ENCODE data around the gene ARHGEF38.

ARHGEF38 gene

DNA sequence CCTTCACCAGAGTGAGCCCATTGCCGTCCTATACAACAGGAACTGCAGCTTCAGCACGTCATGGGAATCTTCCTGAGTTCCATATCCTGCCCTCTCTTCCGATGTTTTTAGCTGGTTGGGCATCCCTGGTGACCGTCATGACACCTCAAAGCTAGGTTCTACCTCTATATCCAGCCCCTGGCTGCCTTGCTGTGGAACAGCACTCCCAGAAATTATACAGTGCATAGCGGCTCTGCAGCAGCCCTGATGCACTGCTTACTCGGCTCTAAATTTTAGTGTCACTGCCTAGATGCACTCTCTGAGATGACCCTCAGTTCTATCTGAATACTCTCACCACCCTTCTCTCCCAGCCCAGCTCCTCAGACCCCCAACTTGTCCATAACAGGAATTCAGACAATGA, 44.3 kb downstream of the ARHGEF38 start:
- H3K79me2 ChIP-seq (ENCODE audit: control insufficient read depth, insufficient read depth, low read length, poor library complexity) = no peaks in the 10 kb centered on the region
- no peak overlapping the region for H3K23ac ChIP-seq (ENCODE audit: low read length)
- H3K9ac ChIP-seq (ENCODE audit: low read length) = no peak overlapping the region
- H2AK5ac ChIP-seq (ENCODE audit: low read length) = no peak overlapping the region
- no peaks in the 10 kb centered on the region for H3K27me3 ChIP-seq (ENCODE audit: insufficient read depth, low read length)
- no peaks in the 10 kb centered on the region for H3K79me1 ChIP-seq (ENCODE audit: low read length)
- H3K18ac ChIP-seq (ENCODE audit: low read length) = no peak overlapping the region
- no peaks in the 10 kb centered on the region for H3K9me3 ChIP-seq (ENCODE audit: insufficient read depth, low read depth, low read length)
- no peak overlapping the region for H4K12ac ChIP-seq (ENCODE audit: low read depth, low read length)
- no peaks in the 10 kb centered on the region for H3K4me1 ChIP-seq (ENCODE audit: control insufficient read depth in 1 of 2, insufficient read depth in 2 of 2, low read length in 2 of 2)
- H4K8ac ChIP-seq (ENCODE audit: low read depth, low read length) = no peak overlapping the region
- no peak overlapping the region for H3K4me3 ChIP-seq (ENCODE audit: low read depth, low read length)
- H3K14ac ChIP-seq (ENCODE audit: low read length) = no peak overlapping the region
- H3K36me3 ChIP-seq (ENCODE audit: control insufficient read depth in 1 of 2, insufficient read depth in 2 of 2, low read length in 2 of 2) = no peaks in the 10 kb centered on the region
- no peak overlapping the region for H3K4me2 ChIP-seq (ENCODE audit: low read length)
- no peak overlapping the region for H2BK12ac ChIP-seq (ENCODE audit: low read length)
- no CpG with 5 or more reads among the region's 6 CpGs for WGBS (ENCODE audit: extremely low coverage, insufficient coverage, insufficient read length)
- no peak overlapping the region for H4K91ac ChIP-seq (ENCODE audit: low read depth, low read length)
- no peak overlapping the region for H2BK5ac ChIP-seq (ENCODE audit: low read depth, low read length, poor library complexity)
- DNase-seq = no peak
- H3K4ac ChIP-seq (ENCODE audit: low read depth, low read length) = no peak overlapping the region
- no peak overlapping the region for H2AFZ ChIP-seq (ENCODE audit: insufficient read depth, low read length, poor library complexity)
- H3K27ac ChIP-seq (ENCODE audit: low read depth, low read length) = no peak overlapping the region
- H2BK120ac ChIP-seq (ENCODE audit: insufficient read depth, low read length, poor library complexity) = no peak overlapping the region

DNA sequence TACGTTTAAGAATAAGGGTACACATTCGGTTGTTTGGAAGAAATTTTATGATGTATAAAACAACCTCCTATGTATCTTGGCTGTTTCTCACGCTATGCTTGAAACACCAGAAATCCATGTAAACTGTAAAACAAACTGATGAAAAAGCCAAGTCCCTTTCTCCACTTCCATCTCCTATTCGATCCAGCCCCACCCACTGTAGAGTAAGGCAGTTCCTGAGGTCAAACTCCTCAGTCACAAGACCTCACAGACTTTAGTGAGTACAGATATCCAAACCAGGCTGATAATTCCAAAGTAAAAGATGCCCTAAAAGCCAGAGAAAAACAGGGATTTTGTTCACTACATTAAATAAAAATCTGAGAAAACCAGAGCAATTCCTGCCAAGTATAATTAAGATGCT, 45.6 kb downstream of the ARHGEF38 start:
- H3K14ac ChIP-seq (ENCODE audit: low read length) = no peak overlapping the region
- H3K9ac ChIP-seq (ENCODE audit: low read length) = no peak overlapping the region
- H3K79me1 ChIP-seq (ENCODE audit: low read length) = no peaks in the 10 kb centered on the region
- no peak overlapping the region for H2AFZ ChIP-seq (ENCODE audit: insufficient read depth, low read length, poor library complexity)
- H2AK5ac ChIP-seq (ENCODE audit: low read length) = no peak overlapping the region
- H3K79me2 ChIP-seq (ENCODE audit: control insufficient read depth, insufficient read depth, low read length, poor library complexity) = no peaks in the 10 kb centered on the region
- no peak overlapping the region for H2BK5ac ChIP-seq (ENCODE audit: low read depth, low read length, poor library complexity)
- H3K27me3 ChIP-seq (ENCODE audit: insufficient read depth, low read length) = no peaks in the 10 kb centered on the region
- no peak overlapping the region for H3K4ac ChIP-seq (ENCODE audit: low read depth, low read length)
- H3K4me1 ChIP-seq (ENCODE audit: control insufficient read depth in 1 of 2, insufficient read depth in 2 of 2, low read length in 2 of 2) = no peaks in the 10 kb centered on the region
- no peak for DNase-seq
- no peak overlapping the region for H4K8ac ChIP-seq (ENCODE audit: low read depth, low read length)
- H2BK12ac ChIP-seq (ENCODE audit: low read length) = no peak overlapping the region
- H3K18ac ChIP-seq (ENCODE audit: low read length) = no peak overlapping the region
- no peak overlapping the region for H3K4me2 ChIP-seq (ENCODE audit: low read length)
- no peak overlapping the region for H4K12ac ChIP-seq (ENCODE audit: low read depth, low read length)
- H3K27ac ChIP-seq (ENCODE audit: low read depth, low read length) = no peak overlapping the region
- H3K9me3 ChIP-seq (ENCODE audit: insufficient read depth, low read depth, low read length) = no peaks in the 10 kb centered on the region
- no peak overlapping the region for H2BK120ac ChIP-seq (ENCODE audit: insufficient read depth, low read length, poor library complexity)
- H3K36me3 ChIP-seq (ENCODE audit: control insufficient read depth in 1 of 2, insufficient read depth in 2 of 2, low read length in 2 of 2) = no peaks in the 10 kb centered on the region
- H3K23ac ChIP-seq (ENCODE audit: low read length) = no peak overlapping the region
- no peak overlapping the region for H3K4me3 ChIP-seq (ENCODE audit: low read depth, low read length)
- H4K91ac ChIP-seq (ENCODE audit: low read depth, low read length) = no peak overlapping the region
- no CpG with 5 or more reads among the region's 4 CpGs for WGBS (ENCODE audit: extremely low coverage, insufficient coverage, insufficient read length)

DNA sequence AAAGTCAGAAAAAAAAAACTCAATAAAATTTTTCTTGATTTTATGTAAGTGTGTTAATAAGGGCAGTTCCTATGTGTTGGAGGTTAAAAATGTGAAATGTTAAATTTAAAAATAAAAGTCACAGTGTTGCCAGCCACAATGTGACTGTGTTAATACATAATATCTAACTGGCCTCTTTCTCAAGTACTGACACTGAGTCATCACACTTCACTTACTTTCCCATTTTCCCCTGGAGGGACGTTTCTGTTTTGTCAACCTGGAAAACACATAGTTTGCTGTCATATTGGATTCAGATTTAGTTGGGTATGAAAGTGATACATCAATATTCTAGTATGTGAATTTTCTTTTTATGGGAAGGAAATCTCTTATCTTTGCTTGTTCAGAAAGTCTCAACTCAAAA, 46.4 kb downstream of the ARHGEF38 start:
- H3K4me2 ChIP-seq (ENCODE audit: low read length) = no peak overlapping the region
- H2BK12ac ChIP-seq (ENCODE audit: low read length) = no peak overlapping the region
- no peak overlapping the region for H2BK5ac ChIP-seq (ENCODE audit: low read depth, low read length, poor library complexity)
- no peak overlapping the region for H3K23ac ChIP-seq (ENCODE audit: low read length)
- H3K27ac ChIP-seq (ENCODE audit: low read depth, low read length) = no peak overlapping the region
- H3K79me1 ChIP-seq (ENCODE audit: low read length) = no peaks in the 10 kb centered on the region
- no peaks in the 10 kb centered on the region for H3K36me3 ChIP-seq (ENCODE audit: control insufficient read depth in 1 of 2, insufficient read depth in 2 of 2, low read length in 2 of 2)
- no peaks in the 10 kb centered on the region for H3K79me2 ChIP-seq (ENCODE audit: control insufficient read depth, insufficient read depth, low read length, poor library complexity)
- no peak overlapping the region for H2AFZ ChIP-seq (ENCODE audit: insufficient read depth, low read length, poor library complexity)
- H3K27me3 ChIP-seq (ENCODE audit: insufficient read depth, low read length) = no peaks in the 10 kb centered on the region
- no peak overlapping the region for H2BK120ac ChIP-seq (ENCODE audit: insufficient read depth, low read length, poor library complexity)
- H4K12ac ChIP-seq (ENCODE audit: low read depth, low read length) = no peak overlapping the region
- H3K4ac ChIP-seq (ENCODE audit: low read depth, low read length) = no peak overlapping the region
- H3K4me3 ChIP-seq (ENCODE audit: low read depth, low read length) = no peak overlapping the region
- DNase-seq = peak in 1 of 2 donors; percentile 43
- no peak overlapping the region for H3K18ac ChIP-seq (ENCODE audit: low read length)
- no peaks in the 10 kb centered on the region for H3K4me1 ChIP-seq (ENCODE audit: control insufficient read depth in 1 of 2, insufficient read depth in 2 of 2, low read length in 2 of 2)
- no peak overlapping the region for H3K14ac ChIP-seq (ENCODE audit: low read length)
- H4K8ac ChIP-seq (ENCODE audit: low read depth, low read length) = no peak overlapping the region
- H3K9ac ChIP-seq (ENCODE audit: low read length) = no peak overlapping the region
- no peak overlapping the region for H4K91ac ChIP-seq (ENCODE audit: low read depth, low read length)
- no CpG with 5 or more reads among the region's 1 CpG for WGBS (ENCODE audit: extremely low coverage, insufficient coverage, insufficient read length)
- H2AK5ac ChIP-seq (ENCODE audit: low read length) = no peak overlapping the region
- H3K9me3 ChIP-seq (ENCODE audit: insufficient read depth, low read depth, low read length) = no peaks in the 10 kb centered on the region

DNA sequence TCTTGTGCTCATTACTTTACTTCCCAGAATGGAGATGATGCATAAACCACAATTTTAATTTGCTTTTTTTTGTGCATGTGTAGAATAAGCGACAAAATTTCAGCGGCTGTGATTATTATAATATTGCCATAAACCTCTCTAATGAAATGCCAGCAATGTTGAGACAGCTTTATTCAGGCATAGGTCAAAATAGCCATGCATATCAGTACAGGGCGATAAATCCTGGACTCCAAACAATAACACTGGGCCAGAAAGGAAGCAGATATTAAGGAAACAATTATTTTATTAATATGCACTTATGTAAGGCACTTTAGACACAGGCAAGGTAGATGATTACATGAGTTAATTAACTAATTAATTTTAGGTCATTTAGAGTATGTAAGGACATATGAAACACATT, 47.1 kb downstream of the ARHGEF38 start:
- no peak overlapping the region for H4K8ac ChIP-seq (ENCODE audit: low read depth, low read length)
- H3K23ac ChIP-seq (ENCODE audit: low read length) = no peak overlapping the region
- H3K79me1 ChIP-seq (ENCODE audit: low read length) = no peaks in the 10 kb centered on the region
- H3K9ac ChIP-seq (ENCODE audit: low read length) = no peak overlapping the region
- WGBS (ENCODE audit: extremely low coverage, insufficient coverage, insufficient read length) = no CpG with 5 or more reads among the region's 3 CpGs
- H3K4me3 ChIP-seq (ENCODE audit: low read depth, low read length) = no peak overlapping the region
- no peak overlapping the region for H4K12ac ChIP-seq (ENCODE audit: low read depth, low read length)
- H3K36me3 ChIP-seq (ENCODE audit: control insufficient read depth in 1 of 2, insufficient read depth in 2 of 2, low read length in 2 of 2) = no peaks in the 10 kb centered on the region
- no peak overlapping the region for H3K14ac ChIP-seq (ENCODE audit: low read length)
- no peak overlapping the region for H3K27ac ChIP-seq (ENCODE audit: low read depth, low read length)
- no peak overlapping the region for H2AFZ ChIP-seq (ENCODE audit: insufficient read depth, low read length, poor library complexity)
- no peak overlapping the region for H2BK120ac ChIP-seq (ENCODE audit: insufficient read depth, low read length, poor library complexity)
- no peak overlapping the region for H3K4me2 ChIP-seq (ENCODE audit: low read length)
- H4K91ac ChIP-seq (ENCODE audit: low read depth, low read length) = no peak overlapping the region
- H3K27me3 ChIP-seq (ENCODE audit: insufficient read depth, low read length) = no peaks in the 10 kb centered on the region
- no peak for DNase-seq
- H2AK5ac ChIP-seq (ENCODE audit: low read length) = no peak overlapping the region
- H2BK12ac ChIP-seq (ENCODE audit: low read length) = no peak overlapping the region
- no peak overlapping the region for H3K4ac ChIP-seq (ENCODE audit: low read depth, low read length)
- H3K4me1 ChIP-seq (ENCODE audit: control insufficient read depth in 1 of 2, insufficient read depth in 2 of 2, low read length in 2 of 2) = no peaks in the 10 kb centered on the region
- no peak overlapping the region for H3K18ac ChIP-seq (ENCODE audit: low read length)
- H3K9me3 ChIP-seq (ENCODE audit: insufficient read depth, low read depth, low read length) = no peaks in the 10 kb centered on the region
- no peak overlapping the region for H2BK5ac ChIP-seq (ENCODE audit: low read depth, low read length, poor library complexity)
- no peaks in the 10 kb centered on the region for H3K79me2 ChIP-seq (ENCODE audit: control insufficient read depth, insufficient read depth, low read length, poor library complexity)
